HepG2 (cell line): ENCODE measurements around the gene FAM120B. TPM values are rescaled to one million over a fixed set of nuclear protein-coding genes. Genes with fewer than 3 reads are reported as not detected.

Experiments
- AHDC1 ChIP-seq: sonication (generic); formaldehyde crosslinking; IDR thresholded peaks from 2 replicates; pipeline ENCODE4 v1.5.1; 2020; ENCODE audit warnings: mild to moderate bottlenecking, missing genetic modification reagents, borderline replicate concordance
- CSRNP1 ChIP-seq: sonication (generic); formaldehyde crosslinking; IDR thresholded peaks from 2 replicates; pipeline ENCODE4 v1.8.1; 2023; ENCODE audit warnings: mild to moderate bottlenecking, missing genetic modification reagents
- GATAD2A ChIP-seq: IDR thresholded peaks from 2 replicates; pipeline ENCODE4 v1.6.1; 2016
- HCFC1 ChIP-seq: fragments of 150-350 bp; IDR thresholded peaks from 2 replicates; pipeline ENCODE4 v1.6.1; 2014; ENCODE audit warnings: low read depth, low read length
- HOXA3 ChIP-seq: sonication (generic); formaldehyde crosslinking; IDR thresholded peaks from 2 replicates; pipeline ENCODE4 v1.5.0; 2020; ENCODE audit warnings: missing genetic modification reagents
- JUND ChIP-seq: sonication (generic); formaldehyde crosslinking; IDR thresholded peaks from 2 replicates; pipeline ENCODE4 v1.8.0; 2022; ENCODE audit warnings: mild to moderate bottlenecking, missing genetic modification reagents
- MAX ChIP-seq: IDR thresholded peaks from 2 replicates; pipeline ENCODE4 v1.6.1; 2012; ENCODE audit warnings: inconsistent platforms
- MIER3 ChIP-seq: IDR thresholded peaks from 2 replicates; pipeline ENCODE4 v1.6.1; 2016; ENCODE audit warnings: missing compliant biosample characterization, borderline replicate concordance
- PHB2 ChIP-seq: fragments of 450-650 bp; IDR thresholded peaks from 2 replicates; pipeline ENCODE4 v1.6.1; 2018; ENCODE audit not compliant: partially characterized antibody
- SRF ChIP-seq: IDR thresholded peaks from 2 replicates; pipeline ENCODE4 v1.6.1; 2011; ENCODE audit warnings: mild to moderate bottlenecking, low read depth, low read length, moderate library complexity
- TBX2 ChIP-seq: sonication (generic); formaldehyde crosslinking; IDR thresholded peaks from 2 replicates; pipeline ENCODE4 v1.5.0; 2020; ENCODE audit warnings: missing genetic modification reagents, mild to moderate bottlenecking, borderline replicate concordance
- ZNF280D ChIP-seq: sonication (generic); formaldehyde crosslinking; IDR thresholded peaks from 2 replicates; pipeline ENCODE4 v1.5.1; 2020; ENCODE audit warnings: mild to moderate bottlenecking, missing genetic modification reagents
- ZNF776 ChIP-seq: sonication (generic); formaldehyde crosslinking; IDR thresholded peaks from 2 replicates; pipeline ENCODE4 v1.4.0; 2020; ENCODE audit warnings: mild to moderate bottlenecking, missing genetic modification reagents
- ZNF790 ChIP-seq: sonication (generic); formaldehyde crosslinking; IDR thresholded peaks from 2 replicates; pipeline ENCODE4 v1.8.0; 2022; ENCODE audit warnings: missing genetic modification reagents, mild to moderate bottlenecking, borderline replicate concordance
- polyA plus RNA-seq, 8 experiments: library from polyadenylated mRNA; depleted of rRNA in 3 of 8; stranded (reverse) in 7 of 8; unstranded in 1 of 8; fragments of >200 nt; fragmentation: Illumina TruSeq in 4 of 8; extraction: Trizol in 4 of 8; gene quantifications; 2 replicates each; pipeline versions ENCODE4 v1.2.1 to v1.2.3, GENCODE V29; 2011 to 2016; ENCODE audit warnings: low read depth in 4 of 8, missing spikeins in 1 of 8, mixed read lengths in 1 of 8; ENCODE audit not compliant: insufficient read depth in 1 of 8
- total RNA-seq, 5 experiments: library from RNA; depleted of rRNA; stranded (reverse); fragments of >200 nt; fragmentation: Illumina TruSeq; extraction: Trizol; gene quantifications; 2 replicates each; pipeline ENCODE4 v1.2.3, GENCODE V29; 2016; ENCODE audit warnings: low read depth in 1 of 5
- TF ChIP-seq, protein P1 (sequence below): sonication (generic); formaldehyde crosslinking; IDR thresholded peaks from 2 replicates; pipeline ENCODE4 v1.5.1; 2020; ENCODE audit warnings: missing genetic modification reagents, mild to moderate bottlenecking, borderline replicate concordance

Gene FAM120B
- total and polyA plus RNA-seq, 2 of the 13 experiments (the other 11 are each of a cell fraction or from before 2014, with no cell fraction given) = 9.2 to 10.7 TPM

GRCh38 chr6:170366248-170366960, 59.8 kb downstream of the FAM120B start (continued):
- TF ChIP-seq ZNF280D (peak; percentile 41; the same call in 1 of the 2 replicates), ZNF790 (CRISPR knock-in tag) (no peak), PHB2 (no peak), JUND (CRISPR knock-in tag) (no peak), HCFC1 (no peak), SRF (no peak), AHDC1 (CRISPR knock-in tag) (peak; percentile 59; the same call in 1 of the 2 replicates), MIER3 (CRISPR knock-in tag) (no peak), HOXA3 (peak; percentile 51; the same call in 1 of the 2 replicates), GATAD2A (CRISPR knock-in tag) (no peak; the same call in 1 of the 2 replicates), ZNF776 (CRISPR knock-in tag) (peak; percentile 53; the same call in 1 of the 2 replicates), TBX2 (CRISPR knock-in tag) (peak; percentile 83; the same call in 1 of the 2 replicates), MAX (peak; percentile 30; the same call in 1 of the 2 replicates), CSRNP1 (CRISPR knock-in tag) (0 out of 2 replicates have a peak, but pooled peaks have one; percentile 10)
- TF ChIP-seq, protein P1, sequence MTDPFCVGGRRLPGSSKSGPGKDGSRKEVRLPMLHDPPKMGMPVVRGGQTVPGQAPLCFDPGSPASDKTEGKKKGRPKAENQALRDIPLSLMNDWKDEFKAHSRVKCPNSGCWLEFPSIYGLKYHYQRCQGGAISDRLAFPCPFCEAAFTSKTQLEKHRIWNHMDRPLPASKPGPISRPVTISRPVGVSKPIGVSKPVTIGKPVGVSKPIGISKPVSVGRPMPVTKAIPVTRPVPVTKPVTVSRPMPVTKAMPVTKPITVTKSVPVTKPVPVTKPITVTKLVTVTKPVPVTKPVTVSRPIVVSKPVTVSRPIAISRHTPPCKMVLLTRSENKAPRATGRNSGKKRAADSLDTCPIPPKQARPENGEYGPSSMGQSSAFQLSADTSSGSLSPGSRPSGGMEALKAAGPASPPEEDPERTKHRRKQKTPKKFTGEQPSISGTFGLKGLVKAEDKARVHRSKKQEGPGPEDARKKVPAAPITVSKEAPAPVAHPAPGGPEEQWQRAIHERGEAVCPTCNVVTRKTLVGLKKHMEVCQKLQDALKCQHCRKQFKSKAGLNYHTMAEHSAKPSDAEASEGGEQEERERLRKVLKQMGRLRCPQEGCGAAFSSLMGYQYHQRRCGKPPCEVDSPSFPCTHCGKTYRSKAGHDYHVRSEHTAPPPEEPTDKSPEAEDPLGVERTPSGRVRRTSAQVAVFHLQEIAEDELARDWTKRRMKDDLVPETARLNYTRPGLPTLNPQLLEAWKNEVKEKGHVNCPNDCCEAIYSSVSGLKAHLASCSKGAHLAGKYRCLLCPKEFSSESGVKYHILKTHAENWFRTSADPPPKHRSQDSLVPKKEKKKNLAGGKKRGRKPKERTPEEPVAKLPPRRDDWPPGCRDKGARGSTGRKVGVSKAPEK = 0 out of 2 replicates have a peak, but pooled peaks have one; percentile 46
